Measurements from ENCODE around the gene ZNF564. TPM values are rescaled to one million over a fixed set of nuclear protein-coding genes. Genes with fewer than 3 reads are reported as not detected.
"Not testable (repeated sequence)": the region's sequence is repeated elsewhere in the genome, so short reads cannot be mapped to it uniquely, and the experiment has no call there.

The ZNF564 gene
- polyA plus RNA-seq, 10 donors, result 3.2 to 5.9 (median 4.8) TPM

DNA sequence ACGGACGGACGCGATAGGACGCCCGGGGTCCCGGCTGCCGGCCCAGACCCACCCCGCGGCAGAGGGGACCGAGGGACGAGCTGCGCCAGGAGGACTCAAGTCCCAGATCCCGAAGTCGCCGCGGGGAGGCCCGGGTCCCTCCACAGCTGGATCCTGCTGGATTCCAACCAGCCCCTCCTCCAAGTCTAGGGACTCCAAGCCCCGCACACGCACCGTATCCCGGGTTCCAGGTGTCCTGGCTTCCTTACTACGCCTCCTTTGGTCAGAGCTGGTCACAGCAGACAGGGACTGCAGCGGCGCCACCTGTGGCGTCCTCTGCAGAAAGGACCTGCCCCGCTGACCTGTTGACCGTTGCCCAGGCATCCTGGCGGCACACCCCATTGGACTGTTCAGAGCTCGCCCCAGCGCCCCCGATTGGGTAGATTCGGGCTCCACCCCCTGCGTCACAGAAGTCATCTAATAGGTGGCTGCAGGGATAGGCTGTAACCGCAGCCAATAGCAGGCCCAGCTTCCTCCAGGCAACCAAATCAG, 37.7 kb downstream of the ZNF564 start:
- DNase-seq, result no peak

GRCh38 chr19:12497032-12497431, 54.2 kb downstream of the ZNF564 start:
- no peak for DNase-seq

DNA sequence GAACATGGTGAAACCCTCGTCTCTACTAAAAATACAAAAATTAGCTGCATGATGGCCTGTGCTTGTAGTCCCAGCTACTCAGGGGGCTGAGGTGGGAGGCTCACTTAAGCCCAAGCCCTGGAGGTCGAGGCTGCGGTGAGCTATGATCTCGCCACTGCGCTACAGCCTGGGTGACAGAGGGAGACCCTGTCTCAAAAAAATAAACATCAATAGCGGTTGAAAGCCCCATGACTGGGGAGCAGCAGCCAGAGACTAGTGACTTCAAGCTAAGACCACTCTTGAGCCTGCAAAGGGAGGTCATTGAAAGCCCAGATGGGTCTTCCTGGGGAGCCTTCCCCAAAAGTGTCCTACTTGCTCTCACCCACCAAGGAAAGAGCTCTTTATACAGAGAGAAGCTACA, 54.8 kb downstream of the ZNF564 start:
- DNase-seq, result no peak

- peak; percentile 90 to 96 (median 93) for DNase-seq
These were observed 56.1 kb downstream of the ZNF564 start for GRCh38 chr19:12495002-12495802.

GRCh38 chr19:12494260-12494860, 56.9 kb downstream of the ZNF564 start:
- DNase-seq, result no peak

DNA sequence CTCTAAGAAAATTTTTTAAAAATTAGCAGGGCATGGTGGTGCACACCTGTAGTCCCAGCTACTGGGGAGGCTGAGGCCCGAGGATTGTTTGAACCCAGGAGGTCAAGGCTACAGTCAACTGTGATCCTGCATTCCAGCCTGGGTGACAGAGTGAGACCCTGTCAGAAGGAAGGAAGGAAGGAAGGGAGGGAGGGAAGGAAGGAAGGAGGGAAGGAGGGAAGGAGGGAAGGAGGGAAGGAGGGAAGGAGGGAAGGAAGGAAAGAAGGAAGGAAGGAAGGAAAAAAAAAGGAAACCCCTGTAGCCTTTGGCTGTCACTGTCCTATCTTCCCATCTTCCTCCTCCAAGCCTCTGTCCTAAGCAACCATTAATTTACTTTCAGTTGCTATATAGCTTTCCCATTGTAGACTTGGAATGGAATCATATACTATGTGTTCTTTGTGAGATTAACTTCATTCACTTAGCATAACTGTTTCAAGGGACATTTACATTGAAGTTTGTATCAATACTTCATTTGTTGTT, 65.0 kb downstream of the ZNF564 start:
- DNase-seq, result not testable (repeated sequence)

DNA sequence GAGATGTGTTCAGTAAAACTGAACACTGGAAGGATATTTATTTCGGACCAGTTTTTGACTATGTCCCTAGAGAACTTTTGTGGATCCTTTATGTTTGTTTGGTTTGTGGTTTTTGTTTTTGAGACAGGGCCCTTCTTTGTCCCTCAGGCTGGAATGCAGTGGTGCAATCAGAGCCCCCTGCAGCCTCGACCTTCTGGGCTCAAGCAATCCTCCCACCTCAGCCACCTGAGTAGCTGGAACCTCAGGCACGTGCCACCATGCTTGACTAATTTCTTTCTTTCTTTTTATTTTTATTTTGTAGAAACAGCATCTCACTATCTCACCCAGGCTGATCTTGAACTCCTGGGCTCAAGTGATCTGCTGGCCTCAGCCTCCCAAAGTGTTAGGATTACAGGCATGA, 65.7 kb downstream of the ZNF564 start:
- no peak for DNase-seq

GRCh38 chr19:12485052-12485416, 66.2 kb downstream of the ZNF564 start:
- DNase-seq, result no peak

GRCh38 chr19:12484371-12485051, 66.8 kb downstream of the ZNF564 start, which contains the start of gene ZNF709:
Gene ZNF709 (minus strand): TSS chr19:12484816. CDS start chr19:12484657, 159 bp downstream.
- DNase-seq, result peak; percentile 91 to 97 (median 94)

- DNase-seq, result no peak
These were observed 67.3 kb downstream of the ZNF564 start for GRCh38 chr19:12484011-12484370.

DNA sequence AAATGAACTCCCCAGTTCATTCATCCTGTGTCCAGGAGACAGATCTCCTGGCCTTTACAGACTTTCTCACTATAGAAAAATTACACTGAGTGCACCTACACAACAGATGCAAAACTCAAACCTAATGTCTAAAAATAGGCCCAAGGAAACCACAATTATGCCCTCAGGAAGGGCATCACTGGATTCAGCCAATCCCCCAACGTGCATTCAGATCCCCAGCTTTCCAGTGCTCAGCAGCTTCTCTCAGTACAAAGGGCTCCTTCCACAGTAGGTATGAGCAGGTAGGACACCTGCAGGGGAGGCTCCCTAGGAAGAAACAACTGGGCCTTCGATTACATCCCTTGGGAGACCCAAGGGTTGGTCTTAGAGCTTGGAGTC, 68.8 kb downstream of the ZNF564 start:
- no peak for DNase-seq

DNA sequence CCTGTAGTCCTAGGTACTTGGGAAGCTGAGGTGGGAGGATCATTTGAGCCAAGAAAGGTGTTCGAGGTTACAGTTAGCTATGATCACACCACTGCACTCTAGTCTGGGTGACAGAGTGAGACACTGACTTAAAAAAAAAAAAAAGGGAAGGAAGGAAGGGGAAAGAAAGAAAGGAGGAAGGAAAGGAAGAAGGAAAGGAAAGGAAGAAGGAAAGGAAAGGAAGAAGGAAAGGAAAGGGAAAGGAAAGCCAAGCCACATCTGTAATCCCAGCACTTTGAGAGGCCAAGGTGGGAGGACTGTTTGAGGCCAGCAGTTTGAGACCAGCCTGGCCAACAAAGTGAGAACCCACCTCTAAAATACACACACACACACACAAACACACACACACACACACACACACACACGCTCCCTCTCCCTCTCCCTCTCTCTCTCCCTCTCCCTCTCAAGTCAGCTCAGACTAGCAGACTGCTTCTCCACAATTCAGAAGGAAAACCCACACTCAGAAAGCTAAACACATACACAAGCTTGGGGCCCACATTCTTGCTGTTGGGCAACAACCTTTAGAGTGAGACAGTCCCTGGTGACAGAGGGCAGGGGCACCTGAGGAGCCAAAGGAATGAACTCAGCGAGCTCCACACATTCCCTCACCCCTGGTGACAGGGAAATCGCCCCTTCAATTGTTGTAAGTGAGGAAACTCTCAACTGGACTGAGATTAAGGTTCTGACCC, 69.3 kb downstream of the ZNF564 start:
- DNase-seq, result no peak

DNA sequence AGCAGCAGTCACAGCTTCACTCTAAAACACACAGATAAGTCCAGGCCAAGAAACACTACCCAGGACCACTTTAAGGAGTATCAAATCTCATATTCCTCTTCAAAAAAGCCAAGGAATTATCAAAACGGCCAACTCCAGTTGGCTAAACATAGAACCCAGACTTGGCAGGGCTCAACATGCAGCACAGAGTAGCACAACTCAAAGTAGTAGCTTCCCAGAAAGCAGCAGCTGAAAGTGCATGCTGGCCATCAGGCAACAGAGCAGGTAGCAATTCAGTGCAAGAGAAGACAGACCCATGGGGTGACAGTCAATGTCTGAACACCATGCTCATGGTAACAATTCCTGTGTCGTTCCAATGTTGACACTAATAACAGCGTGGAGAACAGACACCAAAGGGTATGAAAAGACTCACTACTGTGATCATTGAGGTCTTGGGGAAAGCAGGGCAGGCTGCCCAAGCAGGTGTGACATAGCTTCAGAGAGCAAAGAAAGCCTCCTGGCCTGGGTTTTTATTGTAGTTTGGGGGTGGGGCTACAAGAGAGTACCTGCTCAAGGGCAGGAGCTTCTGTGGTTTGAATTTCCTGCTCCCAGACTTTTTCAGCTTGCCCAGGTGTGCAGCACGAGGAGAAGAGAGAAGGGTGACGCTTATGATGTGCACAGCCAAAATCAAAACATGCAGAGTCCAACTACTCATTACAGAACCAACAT, 72.9 kb downstream of the ZNF564 start:
- DNase-seq, result no peak

Other genes starting within 250 kb of the ZNF564 start
- gene ZNF563, start 217.8 kb downstream of the ZNF564 start, polyA plus RNA-seq (ENCODE audit: insufficient read length in 10 of 10), result 1 to 10 TPM; 1.2 to 3.3 (median 2.3) TPM
- 1 to 10 TPM; 1.2 to 2.6 (median 2.3) TPM for gene ZNF442, start 185.8 kb downstream of the ZNF564 start, polyA plus RNA-seq (ENCODE audit: insufficient read length in 10 of 10)
- 1 to 10 TPM; 3.4 to 5.8 (median 4.3) TPM for gene ZNF799, start 150.2 kb downstream of the ZNF564 start, polyA plus RNA-seq (ENCODE audit: insufficient read length in 10 of 10)
- 1 to 10 TPM; 2.7 to 4.7 (median 3.6) TPM for gene ZNF443, start 110.5 kb downstream of the ZNF564 start, polyA plus RNA-seq (ENCODE audit: insufficient read length in 10 of 10)
- gene ZNF709, start 66.7 kb downstream of the ZNF564 start, polyA plus RNA-seq (ENCODE audit: insufficient read length in 10 of 10), result 1 to 10 TPM; 1.8 to 4.1 (median 2.9) TPM
- 1 to 10 TPM; 1.5 to 4.6 (median 2.9) TPM for gene ZNF490, start 59.3 kb upstream of the ZNF564 start, polyA plus RNA-seq (ENCODE audit: insufficient read length in 10 of 10)
- 10 to 100 TPM in 9 of 10 donors, 1 to 10 TPM in 1; 7.7 to 17.5 (median 13.7) TPM for gene ZNF791, start 59.4 kb upstream of the ZNF564 start, polyA plus RNA-seq (ENCODE audit: insufficient read length in 10 of 10)
- gene MAN2B1, start 115.3 kb upstream of the ZNF564 start, polyA plus RNA-seq (ENCODE audit: insufficient read length in 10 of 10), result 10 to 100 TPM; 23.1 to 38.2 (median 27.9) TPM
- gene WDR83, start 115.3 kb upstream of the ZNF564 start, polyA plus RNA-seq (ENCODE audit: insufficient read length in 10 of 10), result 10 to 100 TPM in 6 of 10 donors, 1 to 10 TPM in 4; 5.8 to 13.2 (median 10.6) TPM
- 10 to 100 TPM; 52.3 to 63.0 (median 59.8) TPM for gene DHPS, start 130.4 kb upstream of the ZNF564 start, polyA plus RNA-seq (ENCODE audit: insufficient read length in 10 of 10)
- gene GNG14, start 136.5 kb upstream of the ZNF564 start, polyA plus RNA-seq (ENCODE audit: insufficient read length in 10 of 10), result not detected
- 1 to 10 TPM; 2.5 to 6.3 (median 4.1) TPM for gene FBXW9, start 145.1 kb upstream of the ZNF564 start, polyA plus RNA-seq (ENCODE audit: insufficient read length in 10 of 10)
- 10 to 100 TPM; 44.6 to 69.5 (median 54.9) TPM for gene TNPO2, start 172.4 kb upstream of the ZNF564 start, polyA plus RNA-seq (ENCODE audit: insufficient read length in 10 of 10)
- 100 to 1,000 TPM; 130 to 217 (median 172) TPM for gene TRIR, start 183.2 kb upstream of the ZNF564 start, polyA plus RNA-seq (ENCODE audit: insufficient read length in 10 of 10)
- 10 to 100 TPM; 36.3 to 54.8 (median 41.8) TPM for gene GET3, start 186.0 kb upstream of the ZNF564 start, polyA plus RNA-seq (ENCODE audit: insufficient read length in 10 of 10)
- gene BEST2, start 200.3 kb upstream of the ZNF564 start, polyA plus RNA-seq (ENCODE audit: insufficient read length in 10 of 10), result not detected
- 10 to 100 TPM; 15.9 to 42.5 (median 22.4) TPM for gene HOOK2, start 224.1 kb upstream of the ZNF564 start, polyA plus RNA-seq (ENCODE audit: insufficient read length in 10 of 10)
- gene JUNB, start 240.0 kb upstream of the ZNF564 start, polyA plus RNA-seq (ENCODE audit: insufficient read length in 10 of 10), result 100 to 1,000 TPM in 1 of 10 donors, 10 to 100 TPM in 9; 13.8 to 217 (median 45.0) TPM